ENCODE results near the gene EPHB1. TPM values are rescaled to one million over a fixed set of nuclear protein-coding genes. Genes with fewer than 3 reads are reported as not detected.
A peak's percentile ranks its signal among the peaks of the same experiment; 100 is the strongest.

EPHB1 gene
- 1 to 10 TPM; 1.3 to 3.5 TPM for total RNA-seq
- total RNA-seq, result 0 to 0.60 reads per million in 2 donors

GRCh38 chr3:134794950-134795745 is at the start of gene EPHB1:
TSS of gene EPHB1 (plus strand) at chr3:134795260.
- H3K9me3 ChIP-seq (ENCODE audit: control insufficient read depth, low read length, poor library complexity, severe bottlenecking), result no peaks in the 10 kb centered on the region
- Mint-ChIP-seq H3K4me1 (peaks cover 16% of the 10 kb centered on the region), H3K36me3 (ENCODE audit: low read depth) (peaks cover 3% of the 10 kb centered on the region), H3K27me3 (peaks cover 68% of the 10 kb centered on the region), H3K27ac (no peak within 1 kb of the TSS), H3K4me3 (peak within 1 kb of the TSS; percentile 95)
- DNase-seq (peak; percentile 20 to 56 (median 25)), ATAC-seq (peak; percentile 85)

- H3K9me3 ChIP-seq (ENCODE audit: control insufficient read depth, low read length, poor library complexity, severe bottlenecking), result no peaks in the 10 kb centered on the region
- ATAC-seq, result no peak
- Mint-ChIP-seq H3K27me3 (peaks cover 23% of the 10 kb centered on the region), H3K4me3 (no peak overlapping the region), H3K36me3 (ENCODE audit: low read depth) (no peaks in the 10 kb centered on the region), H3K27ac (no peak overlapping the region), H3K4me1 (no peaks in the 10 kb centered on the region)
- DNase-seq, result no peak
These were observed 46.4 kb upstream of the EPHB1 start for GRCh38 chr3:134748698-134749097.

- H3K4me3 Mint-ChIP-seq, result no peak overlapping the region
- no peaks in the 10 kb centered on the region for H3K4me1 Mint-ChIP-seq
- H3K27ac Mint-ChIP-seq, result no peak overlapping the region
- DNase-seq (no peak), ATAC-seq (no peak)
- H3K27me3 Mint-ChIP-seq, result peaks cover 23% of the 10 kb centered on the region
- no peaks in the 10 kb centered on the region for H3K36me3 Mint-ChIP-seq (ENCODE audit: low read depth)
- H3K9me3 ChIP-seq (ENCODE audit: control insufficient read depth, low read length, poor library complexity, severe bottlenecking), result no peaks in the 10 kb centered on the region
These were observed 45.9 kb upstream of the EPHB1 start for GRCh38 chr3:134749174-134749573.

- DNase-seq, result no peak
- no peaks in the 10 kb centered on the region for H3K36me3 Mint-ChIP-seq (ENCODE audit: low read depth)
- H3K27me3 Mint-ChIP-seq, result peaks cover 28% of the 10 kb centered on the region
- no peak overlapping the region for H3K4me3 Mint-ChIP-seq
- no peak for ATAC-seq
- no peak overlapping the region for H3K27ac Mint-ChIP-seq
- H3K4me1 Mint-ChIP-seq, result no peaks in the 10 kb centered on the region
- no peaks in the 10 kb centered on the region for H3K9me3 ChIP-seq (ENCODE audit: control insufficient read depth, low read length, poor library complexity, severe bottlenecking)
These were observed 45.1 kb upstream of the EPHB1 start for GRCh38 chr3:134749802-134750553.

GRCh38 chr3:134751831-134752230 is 43.2 kb upstream of the EPHB1 start:
- ATAC-seq (no peak), DNase-seq (no peak)
- Mint-ChIP-seq H3K27ac (no peak overlapping the region), H3K27me3 (peaks cover 36% of the 10 kb centered on the region), H3K4me3 (no peak overlapping the region), H3K4me1 (no peaks in the 10 kb centered on the region), H3K36me3 (ENCODE audit: low read depth) (no peaks in the 10 kb centered on the region)
- H3K9me3 ChIP-seq (ENCODE audit: control insufficient read depth, low read length, poor library complexity, severe bottlenecking), result no peaks in the 10 kb centered on the region

- ATAC-seq (no peak), DNase-seq (no peak)
- H3K9me3 ChIP-seq (ENCODE audit: control insufficient read depth, low read length, poor library complexity, severe bottlenecking), result no peaks in the 10 kb centered on the region
- Mint-ChIP-seq H3K4me3 (no peak overlapping the region), H3K27me3 (peaks cover 46% of the 10 kb centered on the region), H3K36me3 (ENCODE audit: low read depth) (no peaks in the 10 kb centered on the region), H3K4me1 (no peaks in the 10 kb centered on the region), H3K27ac (no peak overlapping the region)
These were observed 42.1 kb upstream of the EPHB1 start for GRCh38 chr3:134752761-134753461.

- no peak for DNase-seq
- no peaks in the 10 kb centered on the region for H3K36me3 Mint-ChIP-seq (ENCODE audit: low read depth)
- no peaks in the 10 kb centered on the region for H3K9me3 ChIP-seq (ENCODE audit: control insufficient read depth, low read length, poor library complexity, severe bottlenecking)
- peaks cover 47% of the 10 kb centered on the region for H3K27me3 Mint-ChIP-seq
- ATAC-seq, result no peak
- no peaks in the 10 kb centered on the region for H3K4me1 Mint-ChIP-seq
- H3K4me3 Mint-ChIP-seq, result no peak overlapping the region
- H3K27ac Mint-ChIP-seq, result no peak overlapping the region
These were observed 40.9 kb upstream of the EPHB1 start for GRCh38 chr3:134753999-134754742.

GRCh38 chr3:134754768-134755559 is 40.1 kb upstream of the EPHB1 start:
- no peak for DNase-seq
- peaks cover 42% of the 10 kb centered on the region for H3K27me3 Mint-ChIP-seq
- H3K9me3 ChIP-seq (ENCODE audit: control insufficient read depth, low read length, poor library complexity, severe bottlenecking), result no peaks in the 10 kb centered on the region
- ATAC-seq, result no peak
- H3K4me3 Mint-ChIP-seq, result no peak overlapping the region
- H3K4me1 Mint-ChIP-seq, result no peaks in the 10 kb centered on the region
- no peak overlapping the region for H3K27ac Mint-ChIP-seq
- H3K36me3 Mint-ChIP-seq (ENCODE audit: low read depth), result no peaks in the 10 kb centered on the region

- no peak for DNase-seq
- no peak overlapping the region for H3K4me3 Mint-ChIP-seq
- no peaks in the 10 kb centered on the region for H3K36me3 Mint-ChIP-seq (ENCODE audit: low read depth)
- H3K9me3 ChIP-seq (ENCODE audit: control insufficient read depth, low read length, poor library complexity, severe bottlenecking), result no peaks in the 10 kb centered on the region
- no peak overlapping the region for H3K27ac Mint-ChIP-seq
- H3K4me1 Mint-ChIP-seq, result no peaks in the 10 kb centered on the region
- peaks cover 42% of the 10 kb centered on the region for H3K27me3 Mint-ChIP-seq
- ATAC-seq, result no peak
These were observed 39.2 kb upstream of the EPHB1 start for GRCh38 chr3:134755821-134756220.

GRCh38 chr3:134757549-134758069 is 37.5 kb upstream of the EPHB1 start:
- DNase-seq, result no peak
- Mint-ChIP-seq H3K4me1 (no peaks in the 10 kb centered on the region), H3K27ac (no peak overlapping the region), H3K36me3 (ENCODE audit: low read depth) (no peaks in the 10 kb centered on the region), H3K4me3 (no peak overlapping the region), H3K27me3 (peaks cover 45% of the 10 kb centered on the region)
- ATAC-seq, result no peak
- no peaks in the 10 kb centered on the region for H3K9me3 ChIP-seq (ENCODE audit: control insufficient read depth, low read length, poor library complexity, severe bottlenecking)

GRCh38 chr3:134761213-134761612 is 33.8 kb upstream of the EPHB1 start:
- peaks cover 34% of the 10 kb centered on the region for H3K27me3 Mint-ChIP-seq
- H3K36me3 Mint-ChIP-seq (ENCODE audit: low read depth), result no peaks in the 10 kb centered on the region
- no peaks in the 10 kb centered on the region for H3K4me1 Mint-ChIP-seq
- H3K4me3 Mint-ChIP-seq, result no peak overlapping the region
- H3K9me3 ChIP-seq (ENCODE audit: control insufficient read depth, low read length, poor library complexity, severe bottlenecking), result no peaks in the 10 kb centered on the region
- DNase-seq (no peak), ATAC-seq (no peak)
- no peak overlapping the region for H3K27ac Mint-ChIP-seq

GRCh38 chr3:134762016-134762415 is 33.0 kb upstream of the EPHB1 start:
- no peaks in the 10 kb centered on the region for H3K9me3 ChIP-seq (ENCODE audit: control insufficient read depth, low read length, poor library complexity, severe bottlenecking)
- Mint-ChIP-seq H3K4me3 (no peak overlapping the region), H3K4me1 (no peaks in the 10 kb centered on the region), H3K36me3 (ENCODE audit: low read depth) (no peaks in the 10 kb centered on the region), H3K27ac (no peak overlapping the region), H3K27me3 (peaks cover 26% of the 10 kb centered on the region)
- ATAC-seq, result no peak
- no peak for DNase-seq
